Activated CD8-positive, alpha-beta memory T cell treated with anti-CD3 and anti-CD28 coated beads for 4 hours (primary cell): ENCODE data around the gene CALHM3.
"Not testable (repeated sequence)": the region's sequence is repeated elsewhere in the genome, so short reads cannot be mapped to it uniquely, and the experiment has no call there.

Experiments
- DNase-seq, 2 donors: peaks; one replicate each; pipeline ENCODE4 v3.0.0-alpha.2; 2020; ENCODE audit warnings: low read depth in 2 of 2

The CALHM3 gene

GRCh38 chr10:103479135-103479534 is at the start of gene CALHM3:
Gene CALHM3 (minus strand): TSS chr10:103479240. CDS start chr10:103479032, 208 bp downstream.
- DNase-seq: no peak

- DNase-seq: no peak
These were observed 49.5 kb upstream of the CALHM3 start for GRCh38 chr10:103528549-103528948.

GRCh38 chr10:103527476-103527875 is 48.4 kb upstream of the CALHM3 start:
- not testable (repeated sequence) for DNase-seq

DNA sequence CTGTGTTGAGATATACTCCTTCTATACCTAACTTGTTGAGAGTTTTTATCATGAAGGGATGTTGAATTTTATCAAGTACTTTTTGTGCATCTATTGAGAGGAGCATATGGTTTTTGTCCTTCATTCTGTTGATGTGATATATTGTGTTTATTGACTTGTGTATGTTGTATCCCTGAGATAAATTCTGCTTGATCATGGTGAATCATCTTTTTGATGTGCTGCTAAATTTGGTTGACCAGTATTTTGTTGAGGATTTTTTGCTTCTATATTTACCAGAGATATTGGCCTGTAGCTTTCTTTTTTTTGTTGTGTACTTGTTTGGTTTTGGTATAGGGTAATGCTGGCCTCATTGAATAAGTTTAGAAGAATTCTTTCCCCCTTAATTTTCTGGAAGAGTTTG is 46.9 kb upstream of the CALHM3 start:
- no peak for DNase-seq

DNA sequence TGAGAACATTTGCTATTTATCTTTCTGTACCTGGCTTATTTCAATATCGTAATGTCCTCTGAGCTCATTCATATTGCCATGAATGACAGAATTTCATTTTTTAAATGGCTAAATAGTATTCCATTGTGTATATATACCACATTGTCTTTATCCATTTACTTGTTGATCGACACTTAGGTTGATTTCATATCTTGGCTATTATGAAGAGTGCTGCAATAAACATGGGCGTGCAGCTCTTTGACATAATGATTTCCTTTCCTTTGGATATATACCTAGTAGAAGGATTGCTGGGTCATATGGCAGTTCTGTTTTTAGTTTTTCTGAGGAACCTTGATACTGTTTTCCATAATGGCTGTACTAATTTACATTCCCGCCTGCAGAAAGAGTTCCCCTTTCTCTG is 44.6 kb upstream of the CALHM3 start:
- DNase-seq: no peak

DNA sequence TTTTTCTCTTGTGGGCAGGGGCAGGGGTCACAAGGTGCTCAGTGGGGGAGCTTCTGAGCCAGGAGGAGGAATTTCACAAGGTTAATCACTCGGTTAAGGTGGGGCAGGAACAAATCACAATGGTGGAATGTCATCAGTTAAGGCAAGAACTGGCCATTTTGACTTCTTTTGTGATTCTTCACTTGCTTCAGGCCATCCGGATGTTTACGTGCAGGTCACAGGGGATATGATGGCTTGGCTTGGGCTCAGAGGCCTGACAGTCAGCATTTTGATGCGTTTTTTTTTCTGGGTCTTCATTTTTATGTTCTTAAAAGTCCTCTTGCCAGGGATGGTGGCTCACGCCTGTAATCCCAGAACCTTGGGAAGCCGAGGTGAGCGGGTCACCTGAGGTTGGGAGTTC is 43.0 kb upstream of the CALHM3 start:
- DNase-seq: not testable (repeated sequence)

- DNase-seq: no peak
These were observed 40.8 kb upstream of the CALHM3 start for GRCh38 chr10:103519798-103520197.

GRCh38 chr10:103517234-103518085 is 38.4 kb upstream of the CALHM3 start:
- no peak for DNase-seq

GRCh38 chr10:103514244-103514643 is 35.2 kb upstream of the CALHM3 start:
- no peak for DNase-seq

- DNase-seq: no peak
These were observed 34.5 kb upstream of the CALHM3 start for GRCh38 chr10:103513380-103514060.

DNA sequence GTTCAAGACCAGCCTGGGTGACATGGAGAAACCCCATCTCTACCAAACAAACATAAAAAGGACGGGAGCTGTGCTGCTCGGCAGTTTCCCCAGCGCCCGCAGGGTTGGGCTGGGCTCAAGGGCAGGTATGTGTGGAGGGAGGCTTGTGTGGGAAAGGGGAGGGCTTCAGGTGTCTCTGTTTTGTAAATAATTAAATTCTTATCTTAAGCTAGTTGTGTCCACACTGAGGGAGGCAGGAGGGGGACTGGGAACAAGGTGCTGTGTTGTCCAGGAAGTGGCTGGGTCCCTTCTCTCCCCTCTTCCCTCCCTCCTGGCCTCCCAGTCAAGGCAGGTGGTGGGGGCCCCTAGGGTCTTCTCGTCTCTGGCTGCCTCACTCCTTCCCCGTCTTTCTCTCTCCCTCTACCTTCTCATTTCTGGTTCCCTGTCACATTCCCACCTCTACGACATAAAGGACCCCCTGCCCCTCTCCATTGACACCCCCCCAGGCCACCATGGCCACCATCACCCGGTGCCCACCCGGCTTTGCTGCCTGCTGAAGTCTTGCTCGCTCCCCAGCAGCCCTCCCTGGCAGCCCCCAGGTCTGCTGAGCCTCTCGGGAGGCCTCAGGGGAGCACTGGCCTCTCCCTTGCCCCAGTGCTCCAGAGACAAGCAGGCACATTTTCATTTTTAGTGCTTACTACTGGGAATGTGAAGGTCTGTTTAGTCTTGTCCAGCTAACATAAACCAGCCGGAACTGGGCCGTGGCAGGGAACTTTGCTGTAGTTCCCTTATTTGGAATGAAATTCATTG is 33.7 kb upstream of the CALHM3 start:
- DNase-seq: no peak

DNA sequence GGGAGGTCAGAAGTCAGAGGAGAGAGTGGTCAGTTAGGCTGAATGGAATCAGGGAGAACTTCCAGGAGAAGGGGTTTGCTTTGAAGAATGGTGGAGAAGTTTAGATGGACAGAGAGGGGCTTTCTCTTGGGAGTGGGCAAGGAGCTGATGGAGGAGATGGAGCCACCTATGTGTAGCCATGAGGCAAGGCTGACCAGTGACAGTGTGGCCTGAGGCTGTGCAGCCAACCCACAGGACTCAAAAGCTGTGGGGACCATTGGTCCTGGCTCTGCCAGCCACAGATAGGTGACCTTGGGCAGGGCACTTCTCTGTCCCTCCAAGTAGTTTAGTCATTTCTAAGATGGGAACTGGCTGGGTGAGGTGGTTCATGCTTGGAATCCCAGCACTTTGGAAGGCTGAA is 33.1 kb upstream of the CALHM3 start:
- no peak for DNase-seq

DNA sequence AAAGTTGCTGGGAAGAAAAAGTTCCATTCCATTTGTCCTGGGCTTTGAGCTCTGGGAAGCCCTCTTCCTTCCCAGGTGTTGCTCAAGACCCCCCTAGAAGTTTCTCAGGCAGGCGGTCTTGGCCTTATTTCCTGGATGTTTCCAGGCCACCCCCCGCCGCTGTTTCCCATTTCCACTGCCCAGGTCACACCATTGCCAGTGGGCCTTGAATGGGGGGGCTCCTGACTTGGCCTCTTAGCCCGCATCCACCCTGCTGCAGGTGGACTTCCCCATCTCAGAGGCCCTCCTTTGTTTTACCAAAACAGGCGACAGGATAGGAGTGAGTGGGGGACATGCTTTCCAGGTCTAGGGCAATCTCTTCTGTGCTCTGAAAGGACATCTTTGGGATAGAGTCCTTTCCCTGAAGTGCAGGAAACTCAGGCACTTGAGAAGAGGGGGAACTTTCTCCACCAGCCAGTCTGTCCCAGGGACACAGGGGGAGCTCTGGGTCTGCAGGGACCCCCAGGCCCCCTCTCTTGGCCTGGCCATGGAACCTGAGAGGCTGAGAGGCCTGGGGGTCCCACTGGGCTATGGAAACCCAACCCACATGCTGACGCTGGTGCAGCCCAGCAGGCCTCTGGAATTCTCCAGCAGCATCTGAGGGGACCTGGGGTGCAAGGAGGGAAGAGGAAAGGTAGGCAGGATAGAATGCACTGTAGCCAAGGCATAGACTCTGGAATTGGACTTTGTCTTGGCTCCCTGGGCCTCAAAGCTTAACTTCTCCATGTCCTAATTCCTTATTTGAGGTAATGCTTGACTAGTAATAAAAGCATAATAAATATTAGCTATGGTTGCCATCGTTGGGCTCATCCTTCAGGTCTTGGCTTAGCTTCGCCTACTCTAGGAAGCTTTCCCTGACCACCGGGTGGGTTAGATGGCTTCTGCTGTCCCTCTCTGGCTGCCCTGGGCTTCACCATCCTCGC is 32.0 kb upstream of the CALHM3 start:
- no peak for DNase-seq

GRCh38 chr10:103510046-103510685 is 31.1 kb upstream of the CALHM3 start:
- DNase-seq: no peak

GRCh38 chr10:103507235-103508191 is 28.5 kb upstream of the CALHM3 start:
- DNase-seq: no peak

DNA sequence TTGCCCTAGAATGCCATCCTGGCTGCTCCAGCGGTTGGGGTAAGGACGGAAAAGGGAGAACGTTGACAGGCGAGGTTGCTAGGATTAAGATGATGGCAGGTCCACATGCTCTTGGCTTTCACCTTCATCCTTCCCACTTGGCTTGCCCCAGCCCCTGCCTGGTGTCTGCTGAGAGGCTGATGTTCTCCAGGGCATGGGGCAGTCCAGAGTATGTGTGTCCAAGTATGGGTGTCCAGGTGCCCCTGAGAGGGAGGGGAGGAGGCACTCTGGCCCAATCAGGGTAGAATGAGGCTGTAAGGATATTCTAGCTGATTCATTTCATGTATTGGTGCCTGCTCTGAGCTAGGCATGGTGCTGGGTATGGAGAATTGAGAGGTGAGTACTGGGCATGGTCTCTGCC is 27.0 kb upstream of the CALHM3 start:
- DNase-seq: no peak

- peak; percentile 4 to 28 for DNase-seq
These were observed 25.2 kb upstream of the CALHM3 start for GRCh38 chr10:103504181-103504783.

DNA sequence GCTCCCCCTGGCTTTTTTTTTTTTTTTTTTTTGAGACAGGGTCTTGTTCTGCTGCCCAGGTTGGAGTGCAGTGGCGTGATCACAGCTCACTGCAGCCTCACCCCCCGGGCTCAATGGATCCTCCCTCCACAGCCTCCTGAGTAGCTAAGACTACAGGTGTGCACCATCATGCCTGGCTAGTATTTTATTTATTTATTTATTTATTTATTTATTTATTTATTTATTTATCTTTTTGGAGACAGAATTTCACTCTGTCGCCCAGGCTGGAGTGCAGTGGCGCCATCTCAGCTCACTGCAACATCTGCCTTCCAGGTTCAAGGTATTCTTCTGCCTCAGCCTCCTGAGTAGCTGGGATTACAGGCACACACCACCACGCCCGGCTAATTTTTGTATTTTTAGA is 24.7 kb upstream of the CALHM3 start:
- DNase-seq: not testable (repeated sequence)
